K562 (cell line): ENCODE measurements around the gene SORT1. TPM values are rescaled to one million over a fixed set of nuclear protein-coding genes. Genes with fewer than 3 reads are reported as not detected.

Source experiments
- DACH1 ChIP-seq: fragments of 450-650 bp; IDR thresholded peaks from 2 replicates; pipeline ENCODE4 v1.6.1; 2018; ENCODE audit not compliant: partially characterized antibody
- MCM2 ChIP-seq: fragments of 450-650 bp; IDR thresholded peaks from 2 replicates; pipeline ENCODE4 v1.6.1; 2017; ENCODE audit warnings: low read depth, mild to moderate bottlenecking
- MLLT1 ChIP-seq, 2 experiments: fragments of 450-650 bp; IDR thresholded peaks; 2 replicates each; pipeline ENCODE4 v1.6.1; 2016
- NUFIP1 ChIP-seq: fragments of 450-650 bp; IDR thresholded peaks from 2 replicates; pipeline ENCODE4 v1.6.1; 2018; ENCODE audit not compliant: partially characterized antibody
- PCBP2 ChIP-seq: fragments of 200-400 bp; formaldehyde crosslinking; IDR thresholded peaks from 2 replicates; pipeline ENCODE4 v1.6.1; 2018; ENCODE audit warnings: low read length, low read depth, mild to moderate bottlenecking, moderate library complexity; ENCODE audit not compliant: poor library complexity, severe bottlenecking
- STAT5A ChIP-seq: IDR thresholded peaks from 2 replicates; pipeline ENCODE4 v1.6.1; 2012; ENCODE audit warnings: low read length, inconsistent platforms, borderline replicate concordance
- TFAM ChIP-seq: fragments of 250-450 bp; sonication (Bioruptor Pico); conservative IDR thresholded peaks from 2 replicates; pipeline ENCODE4 v1.5.0; 2021; ENCODE audit warnings: mild to moderate bottlenecking, moderate library complexity
- ZNF318 ChIP-seq, 2 experiments: fragments of 450-650 bp; IDR thresholded peaks; 2 replicates each; pipeline ENCODE4 v1.6.1; 2016; ENCODE audit warnings: mild to moderate bottlenecking in 2 of 2, borderline replicate concordance in 1 of 2, low read depth in 1 of 2, moderate library complexity in 1 of 2
- polyA plus RNA-seq, 8 experiments: library from polyadenylated mRNA; depleted of rRNA in 4 of 8; stranded (reverse) in 5 of 8; unstranded in 3 of 8; fragments of >200 nt; fragmentation: Nextera tagmentation in 2 of 8; fragmentation: Illumina TruSeq in 1 of 8; extraction: Ambion mirVana in 2 of 8; extraction: Trizol in 1 of 8; gene quantifications; 2 replicates each; pipeline versions ENCODE4 v1.2.1 to v1.2.3, GENCODE V29; 2011 to 2014; ENCODE audit warnings: inconsistent platforms in 1 of 8, missing spikeins in 1 of 8
- total RNA-seq, 7 experiments: library from RNA; depleted of rRNA in 6 of 7; stranded (reverse); fragments of >200 nt in 6 of 7; fragmentation: Illumina TruSeq in 2 of 7; extraction: Trizol in 2 of 7; gene quantifications; 2 replicates each; pipeline versions ENCODE4 v1.2.1 to v1.2.3, GENCODE V29; 2011 to 2021; ENCODE audit warnings: low replicate concordance in 1 of 7
- TF ChIP-seq, protein P1 (sequence below): fragments of 250-450 bp; sonication (Bioruptor Pico); IDR thresholded peaks from 2 replicates; pipeline ENCODE4 v1.5.0; 2021; ENCODE audit warnings: mild to moderate bottlenecking, moderate library complexity
- TF ChIP-seq, protein P2 (sequence below): fragments of 450-650 bp; IDR thresholded peaks from 2 replicates; pipeline ENCODE4 v1.6.1; 2016; ENCODE audit warnings: mild to moderate bottlenecking

SORT1 gene
- total and polyA plus RNA-seq, 9 of the 15 experiments (the other 6 are each of a cell fraction or from before 2014, with no cell fraction given), result 27.4 to 112 (median 65.0) TPM

GRCh38 chr1:109392788-109393616 lies 4.7 kb downstream of the SORT1 start (continued):
- TF ChIP-seq, protein P1, sequence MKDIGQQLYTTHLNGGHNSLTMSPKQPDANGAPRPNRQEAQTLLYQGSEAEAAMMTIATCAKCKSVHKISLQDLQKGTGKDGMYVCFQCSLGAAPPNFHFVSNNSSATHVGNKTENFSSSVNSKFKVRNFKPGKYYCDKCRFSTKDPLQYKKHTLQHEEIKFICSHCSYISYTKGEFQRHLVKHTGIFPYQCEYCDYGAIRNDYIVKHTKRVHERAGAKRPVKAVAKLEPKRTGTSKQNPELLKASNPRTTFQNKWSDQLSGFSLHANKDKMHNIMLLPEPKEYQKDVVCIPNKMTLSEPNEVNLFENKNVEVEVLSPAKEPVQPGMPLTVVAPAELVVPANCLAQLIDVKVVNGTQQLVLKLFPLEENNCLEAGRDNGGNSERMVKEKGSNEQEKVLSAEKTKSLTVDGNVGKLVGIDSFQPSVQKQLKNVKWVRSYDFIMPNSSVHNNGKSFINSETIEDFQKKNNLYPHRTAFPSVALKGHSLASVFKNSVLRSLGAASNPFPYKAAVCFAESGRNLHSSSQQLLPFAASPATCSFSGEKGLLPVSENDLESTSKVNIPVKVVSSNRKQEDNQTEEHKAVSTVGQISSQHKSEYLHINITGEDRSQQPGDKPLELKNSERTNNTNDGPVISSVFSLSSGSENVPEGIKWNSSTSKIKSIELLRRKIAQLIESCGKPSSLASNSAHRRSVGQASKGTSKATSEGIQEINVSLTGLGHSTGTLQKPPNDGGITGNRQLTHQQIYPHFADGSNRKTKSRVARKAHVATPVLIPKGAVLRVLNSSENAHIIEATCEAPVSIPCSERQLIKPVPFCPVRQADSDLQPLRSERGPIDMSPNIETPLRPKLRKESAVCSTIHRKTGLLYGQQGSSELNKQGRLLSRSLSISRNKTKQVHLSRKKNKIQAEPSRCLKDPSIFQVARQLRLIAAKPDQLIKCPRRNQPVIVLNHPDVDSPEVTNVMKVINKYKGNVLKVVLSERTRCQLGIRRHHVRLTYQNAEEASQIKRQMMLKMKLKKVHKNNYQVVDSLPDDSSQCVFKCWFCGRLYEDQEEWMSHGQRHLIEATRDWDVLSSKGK, result no peak
- TF ChIP-seq MLLT1 (IDR thresholded peaks at IDR 0.05), result no peak; a peak in 3 of 4 replicates
- peak; percentile 16 for TF ChIP-seq NUFIP1
- TF ChIP-seq STAT5A, result no peak
- no peak for TF ChIP-seq DACH1
- TF ChIP-seq, protein P2, sequence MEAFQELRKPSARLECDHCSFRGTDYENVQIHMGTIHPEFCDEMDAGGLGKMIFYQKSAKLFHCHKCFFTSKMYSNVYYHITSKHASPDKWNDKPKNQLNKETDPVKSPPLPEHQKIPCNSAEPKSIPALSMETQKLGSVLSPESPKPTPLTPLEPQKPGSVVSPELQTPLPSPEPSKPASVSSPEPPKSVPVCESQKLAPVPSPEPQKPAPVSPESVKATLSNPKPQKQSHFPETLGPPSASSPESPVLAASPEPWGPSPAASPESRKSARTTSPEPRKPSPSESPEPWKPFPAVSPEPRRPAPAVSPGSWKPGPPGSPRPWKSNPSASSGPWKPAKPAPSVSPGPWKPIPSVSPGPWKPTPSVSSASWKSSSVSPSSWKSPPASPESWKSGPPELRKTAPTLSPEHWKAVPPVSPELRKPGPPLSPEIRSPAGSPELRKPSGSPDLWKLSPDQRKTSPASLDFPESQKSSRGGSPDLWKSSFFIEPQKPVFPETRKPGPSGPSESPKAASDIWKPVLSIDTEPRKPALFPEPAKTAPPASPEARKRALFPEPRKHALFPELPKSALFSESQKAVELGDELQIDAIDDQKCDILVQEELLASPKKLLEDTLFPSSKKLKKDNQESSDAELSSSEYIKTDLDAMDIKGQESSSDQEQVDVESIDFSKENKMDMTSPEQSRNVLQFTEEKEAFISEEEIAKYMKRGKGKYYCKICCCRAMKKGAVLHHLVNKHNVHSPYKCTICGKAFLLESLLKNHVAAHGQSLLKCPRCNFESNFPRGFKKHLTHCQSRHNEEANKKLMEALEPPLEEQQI, result no peak
- TF ChIP-seq ZNF318 (IDR thresholded peaks at IDR 0.05; ENCODE audit: borderline replicate concordance in 1 of 2, low read depth in 1 of 2), result no peak
- TF ChIP-seq TFAM (CRISPR knock-in tag), result no peak
- no peak for TF ChIP-seq PCBP2
- TF ChIP-seq MCM2, result no peak
